Measurements from ENCODE around the gene CAMTA1.
A peak's percentile ranks its signal among the peaks of the same experiment; 100 is the strongest.

CAMTA1 gene

DNA sequence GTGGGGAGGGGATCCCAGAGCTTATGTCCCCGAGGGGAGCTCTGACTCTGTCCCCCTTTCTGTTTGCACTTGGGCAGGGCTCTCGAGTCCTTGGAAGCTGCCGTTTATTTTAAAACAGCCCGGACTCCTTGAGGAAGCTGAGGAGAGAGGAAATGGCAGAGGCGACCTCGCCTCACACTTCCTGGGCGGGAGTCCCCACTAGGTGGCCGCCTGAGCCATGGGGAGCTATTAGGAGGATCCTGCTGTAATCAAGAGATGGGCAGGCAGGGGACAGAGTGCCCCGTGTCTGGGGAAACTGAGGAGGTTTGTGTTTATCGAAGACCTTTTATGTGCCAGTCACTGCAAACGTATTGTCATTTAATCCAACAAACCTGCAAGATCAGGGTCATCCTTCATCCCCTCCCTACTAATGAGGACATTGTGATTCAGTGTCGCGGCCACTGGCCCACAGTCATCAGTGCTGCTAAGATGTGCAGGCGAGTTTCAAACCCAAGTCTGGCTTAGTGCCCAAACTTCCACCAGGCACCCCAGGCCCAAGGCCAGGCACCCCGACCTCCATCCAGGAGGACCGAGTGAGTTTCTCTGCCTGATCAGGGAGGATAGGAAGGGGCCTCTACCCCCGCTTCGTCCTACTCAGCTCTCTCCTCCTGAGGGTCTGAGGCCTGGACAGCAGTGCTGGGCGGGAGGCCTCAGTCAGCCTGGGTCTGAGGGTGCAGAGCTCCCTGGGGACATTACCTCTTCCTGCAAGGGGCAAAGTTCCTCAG lies 669.0 kb downstream of the CAMTA1 start:
- TF ChIP-seq, protein P1, sequence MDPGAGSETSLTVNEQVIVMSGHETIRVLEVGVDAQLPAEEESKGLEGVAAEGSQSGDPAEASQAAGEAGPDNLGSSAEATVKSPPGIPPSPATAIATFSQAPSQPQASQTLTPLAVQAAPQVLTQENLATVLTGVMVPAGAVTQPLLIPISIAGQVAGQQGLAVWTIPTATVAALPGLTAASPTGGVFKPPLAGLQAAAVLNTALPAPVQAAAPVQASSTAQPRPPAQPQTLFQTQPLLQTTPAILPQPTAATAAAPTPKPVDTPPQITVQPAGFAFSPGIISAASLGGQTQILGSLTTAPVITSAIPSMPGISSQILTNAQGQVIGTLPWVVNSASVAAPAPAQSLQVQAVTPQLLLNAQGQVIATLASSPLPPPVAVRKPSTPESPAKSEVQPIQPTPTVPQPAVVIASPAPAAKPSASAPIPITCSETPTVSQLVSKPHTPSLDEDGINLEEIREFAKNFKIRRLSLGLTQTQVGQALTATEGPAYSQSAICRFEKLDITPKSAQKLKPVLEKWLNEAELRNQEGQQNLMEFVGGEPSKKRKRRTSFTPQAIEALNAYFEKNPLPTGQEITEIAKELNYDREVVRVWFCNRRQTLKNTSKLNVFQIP (CRISPR knock-in tag; IDR thresholded peaks at IDR 0.05; ENCODE audit: borderline replicate concordance, low read depth), result no peak
- TF ChIP-seq ZFP30 (CRISPR knock-in tag; IDR thresholded peaks at IDR 0.05) (no peak), TCF4 (CRISPR knock-in tag; IDR thresholded peaks at IDR 0.05; ENCODE audit: borderline replicate concordance) (no peak), SNAI2 (CRISPR knock-in tag; IDR thresholded peaks at IDR 0.05) (no peak), ZC3H10 (CRISPR knock-in tag; IDR thresholded peaks at IDR 0.05) (no peak), TOX (CRISPR knock-in tag; IDR thresholded peaks at IDR 0.05; ENCODE audit: borderline replicate concordance) (no peak), ESRRG (CRISPR knock-in tag; IDR thresholded peaks at IDR 0.05) (no peak), ZNF70 (CRISPR knock-in tag; IDR thresholded peaks at IDR 0.05) (no peak), ISL1 (CRISPR knock-in tag; IDR thresholded peaks at IDR 0.05) (no peak), BACH2 (CRISPR knock-in tag; IDR thresholded peaks at IDR 0.05; ENCODE audit: borderline replicate concordance) (no peak), OSR1 (CRISPR knock-in tag; IDR thresholded peaks at IDR 0.05) (no peak), ZNF565 (CRISPR knock-in tag; conservative IDR thresholded peaks at IDR 0.05; ENCODE audit: low read depth) (no peak), ZNF8 (CRISPR knock-in tag; IDR thresholded peaks at IDR 0.05) (no peak), PPARA (CRISPR knock-in tag; IDR thresholded peaks at IDR 0.05; ENCODE audit: borderline replicate concordance) (no peak), RARB (CRISPR knock-in tag; IDR thresholded peaks at IDR 0.05) (no peak), CSDC2 (CRISPR knock-in tag; IDR thresholded peaks at IDR 0.05) (no peak)
- TF ChIP-seq, protein P2, sequence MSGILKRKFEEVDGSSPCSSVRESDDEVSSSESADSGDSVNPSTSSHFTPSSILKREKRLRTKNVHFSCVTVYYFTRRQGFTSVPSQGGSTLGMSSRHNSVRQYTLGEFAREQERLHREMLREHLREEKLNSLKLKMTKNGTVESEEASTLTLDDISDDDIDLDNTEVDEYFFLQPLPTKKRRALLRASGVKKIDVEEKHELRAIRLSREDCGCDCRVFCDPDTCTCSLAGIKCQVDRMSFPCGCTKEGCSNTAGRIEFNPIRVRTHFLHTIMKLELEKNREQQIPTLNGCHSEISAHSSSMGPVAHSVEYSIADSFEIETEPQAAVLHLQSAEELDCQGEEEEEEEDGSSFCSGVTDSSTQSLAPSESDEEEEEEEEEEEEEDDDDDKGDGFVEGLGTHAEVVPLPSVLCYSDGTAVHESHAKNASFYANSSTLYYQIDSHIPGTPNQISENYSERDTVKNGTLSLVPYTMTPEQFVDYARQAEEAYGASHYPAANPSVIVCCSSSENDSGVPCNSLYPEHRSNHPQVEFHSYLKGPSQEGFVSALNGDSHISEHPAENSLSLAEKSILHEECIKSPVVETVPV (CRISPR knock-in tag; IDR thresholded peaks at IDR 0.05), result no peak
- TF ChIP-seq, protein P3, sequence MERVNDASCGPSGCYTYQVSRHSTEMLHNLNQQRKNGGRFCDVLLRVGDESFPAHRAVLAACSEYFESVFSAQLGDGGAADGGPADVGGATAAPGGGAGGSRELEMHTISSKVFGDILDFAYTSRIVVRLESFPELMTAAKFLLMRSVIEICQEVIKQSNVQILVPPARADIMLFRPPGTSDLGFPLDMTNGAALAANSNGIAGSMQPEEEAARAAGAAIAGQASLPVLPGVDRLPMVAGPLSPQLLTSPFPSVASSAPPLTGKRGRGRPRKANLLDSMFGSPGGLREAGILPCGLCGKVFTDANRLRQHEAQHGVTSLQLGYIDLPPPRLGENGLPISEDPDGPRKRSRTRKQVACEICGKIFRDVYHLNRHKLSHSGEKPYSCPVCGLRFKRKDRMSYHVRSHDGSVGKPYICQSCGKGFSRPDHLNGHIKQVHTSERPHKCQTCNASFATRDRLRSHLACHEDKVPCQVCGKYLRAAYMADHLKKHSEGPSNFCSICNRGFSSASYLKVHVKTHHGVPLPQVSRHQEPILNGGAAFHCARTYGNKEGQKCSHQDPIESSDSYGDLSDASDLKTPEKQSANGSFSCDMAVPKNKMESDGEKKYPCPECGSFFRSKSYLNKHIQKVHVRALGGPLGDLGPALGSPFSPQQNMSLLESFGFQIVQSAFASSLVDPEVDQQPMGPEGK (CRISPR knock-in tag; IDR thresholded peaks at IDR 0.05; ENCODE audit: borderline replicate concordance), result no peak
- TF ChIP-seq, protein P4, sequence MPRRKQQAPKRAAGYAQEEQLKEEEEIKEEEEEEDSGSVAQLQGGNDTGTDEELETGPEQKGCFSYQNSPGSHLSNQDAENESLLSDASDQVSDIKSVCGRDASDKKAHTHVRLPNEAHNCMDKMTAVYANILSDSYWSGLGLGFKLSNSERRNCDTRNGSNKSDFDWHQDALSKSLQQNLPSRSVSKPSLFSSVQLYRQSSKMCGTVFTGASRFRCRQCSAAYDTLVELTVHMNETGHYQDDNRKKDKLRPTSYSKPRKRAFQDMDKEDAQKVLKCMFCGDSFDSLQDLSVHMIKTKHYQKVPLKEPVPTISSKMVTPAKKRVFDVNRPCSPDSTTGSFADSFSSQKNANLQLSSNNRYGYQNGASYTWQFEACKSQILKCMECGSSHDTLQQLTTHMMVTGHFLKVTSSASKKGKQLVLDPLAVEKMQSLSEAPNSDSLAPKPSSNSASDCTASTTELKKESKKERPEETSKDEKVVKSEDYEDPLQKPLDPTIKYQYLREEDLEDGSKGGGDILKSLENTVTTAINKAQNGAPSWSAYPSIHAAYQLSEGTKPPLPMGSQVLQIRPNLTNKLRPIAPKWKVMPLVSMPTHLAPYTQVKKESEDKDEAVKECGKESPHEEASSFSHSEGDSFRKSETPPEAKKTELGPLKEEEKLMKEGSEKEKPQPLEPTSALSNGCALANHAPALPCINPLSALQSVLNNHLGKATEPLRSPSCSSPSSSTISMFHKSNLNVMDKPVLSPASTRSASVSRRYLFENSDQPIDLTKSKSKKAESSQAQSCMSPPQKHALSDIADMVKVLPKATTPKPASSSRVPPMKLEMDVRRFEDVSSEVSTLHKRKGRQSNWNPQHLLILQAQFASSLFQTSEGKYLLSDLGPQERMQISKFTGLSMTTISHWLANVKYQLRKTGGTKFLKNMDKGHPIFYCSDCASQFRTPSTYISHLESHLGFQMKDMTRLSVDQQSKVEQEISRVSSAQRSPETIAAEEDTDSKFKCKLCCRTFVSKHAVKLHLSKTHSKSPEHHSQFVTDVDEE (CRISPR knock-in tag; IDR thresholded peaks at IDR 0.05), result no peak
- TF ChIP-seq, protein P5, sequence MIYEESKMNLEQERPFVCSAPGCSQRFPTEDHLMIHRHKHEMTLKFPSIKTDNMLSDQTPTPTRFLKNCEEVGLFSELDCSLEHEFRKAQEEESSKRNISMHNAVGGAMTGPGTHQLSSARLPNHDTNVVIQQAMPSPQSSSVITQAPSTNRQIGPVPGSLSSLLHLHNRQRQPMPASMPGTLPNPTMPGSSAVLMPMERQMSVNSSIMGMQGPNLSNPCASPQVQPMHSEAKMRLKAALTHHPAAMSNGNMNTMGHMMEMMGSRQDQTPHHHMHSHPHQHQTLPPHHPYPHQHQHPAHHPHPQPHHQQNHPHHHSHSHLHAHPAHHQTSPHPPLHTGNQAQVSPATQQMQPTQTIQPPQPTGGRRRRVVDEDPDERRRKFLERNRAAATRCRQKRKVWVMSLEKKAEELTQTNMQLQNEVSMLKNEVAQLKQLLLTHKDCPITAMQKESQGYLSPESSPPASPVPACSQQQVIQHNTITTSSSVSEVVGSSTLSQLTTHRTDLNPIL (CRISPR knock-in tag; IDR thresholded peaks at IDR 0.05; ENCODE audit: low read depth), result no peak
- ATAC-seq, result peak; percentile 72

DNA sequence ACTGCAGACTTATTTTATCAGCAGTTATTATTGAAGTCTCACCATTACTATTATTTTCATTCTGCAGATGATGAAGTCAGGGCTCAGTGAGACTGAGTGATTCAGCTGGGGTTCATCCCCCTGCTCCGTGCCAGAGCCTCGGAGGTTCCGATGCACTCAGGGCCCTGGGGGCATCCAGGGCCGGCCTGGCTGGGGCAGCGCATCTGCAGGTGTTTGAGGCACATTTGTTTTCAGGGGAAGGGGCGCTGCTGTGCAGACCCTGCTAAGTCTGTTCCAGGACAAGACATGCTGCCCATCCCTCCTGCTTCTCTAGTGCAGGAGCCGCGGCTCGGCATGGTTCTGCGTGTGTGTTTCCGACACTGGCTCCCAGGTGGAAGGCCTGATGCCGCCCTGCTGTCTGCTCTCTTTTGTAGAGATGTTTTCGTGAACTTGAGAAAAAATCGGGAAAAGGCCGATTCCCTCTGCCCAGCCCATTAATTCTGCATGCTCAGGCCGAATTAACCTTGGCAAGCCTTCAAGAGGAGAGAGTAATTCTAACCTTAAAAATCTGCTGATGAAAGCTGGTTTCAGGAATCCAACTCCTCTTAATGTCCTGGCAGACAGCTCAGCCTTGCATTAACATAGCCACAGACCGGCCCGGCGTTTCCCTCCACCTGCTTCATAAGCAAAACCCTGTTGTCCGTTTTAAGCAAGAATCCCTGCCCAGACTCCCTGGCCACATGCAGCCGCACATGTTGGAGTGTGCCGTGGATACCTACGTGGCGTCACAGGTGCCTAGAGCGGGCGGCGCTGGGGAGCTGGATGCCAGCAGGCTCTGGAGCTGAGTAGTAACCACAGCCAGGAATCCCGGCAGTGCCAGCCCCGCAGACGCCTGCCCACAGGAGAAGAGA lies 669.9 kb downstream of the CAMTA1 start:
- TF ChIP-seq ESRRG (CRISPR knock-in tag; IDR thresholded peaks at IDR 0.05) (no peak), ZNF70 (CRISPR knock-in tag; IDR thresholded peaks at IDR 0.05) (no peak), PPARA (CRISPR knock-in tag; IDR thresholded peaks at IDR 0.05; ENCODE audit: borderline replicate concordance) (no peak), OSR1 (CRISPR knock-in tag; IDR thresholded peaks at IDR 0.05) (no peak), ZNF565 (CRISPR knock-in tag; conservative IDR thresholded peaks at IDR 0.05; ENCODE audit: low read depth) (no peak), ZC3H10 (CRISPR knock-in tag; IDR thresholded peaks at IDR 0.05) (no peak), TOX (CRISPR knock-in tag; IDR thresholded peaks at IDR 0.05; ENCODE audit: borderline replicate concordance) (no peak), ARNTL (CRISPR knock-in tag; IDR thresholded peaks at IDR 0.05; ENCODE audit: borderline replicate concordance, low read depth) (no peak)
- TF ChIP-seq, protein P3 (CRISPR knock-in tag; IDR thresholded peaks at IDR 0.05; ENCODE audit: borderline replicate concordance), result no peak
- TF ChIP-seq, protein P2 (CRISPR knock-in tag; IDR thresholded peaks at IDR 0.05), result no peak

More for the DNA sequence above, 669.9 kb downstream of the CAMTA1 start:
- no peak for ATAC-seq
